AG09319 (cell line): Measurements from ENCODE around the gene DACH2.

Experiments used
- DNase-seq: peaks from one replicate; pipeline ENCODE4 v3.0.0-alpha.2; 2010; ENCODE audit warnings: low read depth; ENCODE audit errors: extremely low read depth
- TF ChIP-seq, protein P1 (sequence below): IDR thresholded peaks from 2 replicates; pipeline ENCODE4 v1.5.1; 2011; ENCODE audit warnings: low read depth, mild to moderate bottlenecking, inconsistent platforms, low read length, moderate library complexity

The DACH2 gene

DNA sequence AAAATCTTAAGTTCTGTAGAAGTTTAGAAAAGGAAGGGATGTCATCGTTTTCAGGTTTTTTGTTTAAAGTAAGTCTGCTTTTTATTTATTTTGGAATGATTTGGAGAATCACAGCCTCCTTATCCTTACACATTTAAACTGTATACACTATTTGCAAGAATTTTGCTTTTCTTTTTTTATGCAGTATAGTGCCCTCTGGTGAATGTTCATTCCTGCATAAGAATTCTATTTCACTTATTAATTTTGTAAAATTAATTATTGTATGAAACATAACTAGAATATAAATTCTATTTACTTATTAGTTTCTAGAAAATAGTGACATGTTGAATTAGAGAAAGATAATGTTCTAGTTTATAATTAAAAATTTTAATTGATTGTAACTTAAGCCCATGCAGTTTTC, 44.6 kb downstream of the DACH2 start:
- TF ChIP-seq, protein P1, sequence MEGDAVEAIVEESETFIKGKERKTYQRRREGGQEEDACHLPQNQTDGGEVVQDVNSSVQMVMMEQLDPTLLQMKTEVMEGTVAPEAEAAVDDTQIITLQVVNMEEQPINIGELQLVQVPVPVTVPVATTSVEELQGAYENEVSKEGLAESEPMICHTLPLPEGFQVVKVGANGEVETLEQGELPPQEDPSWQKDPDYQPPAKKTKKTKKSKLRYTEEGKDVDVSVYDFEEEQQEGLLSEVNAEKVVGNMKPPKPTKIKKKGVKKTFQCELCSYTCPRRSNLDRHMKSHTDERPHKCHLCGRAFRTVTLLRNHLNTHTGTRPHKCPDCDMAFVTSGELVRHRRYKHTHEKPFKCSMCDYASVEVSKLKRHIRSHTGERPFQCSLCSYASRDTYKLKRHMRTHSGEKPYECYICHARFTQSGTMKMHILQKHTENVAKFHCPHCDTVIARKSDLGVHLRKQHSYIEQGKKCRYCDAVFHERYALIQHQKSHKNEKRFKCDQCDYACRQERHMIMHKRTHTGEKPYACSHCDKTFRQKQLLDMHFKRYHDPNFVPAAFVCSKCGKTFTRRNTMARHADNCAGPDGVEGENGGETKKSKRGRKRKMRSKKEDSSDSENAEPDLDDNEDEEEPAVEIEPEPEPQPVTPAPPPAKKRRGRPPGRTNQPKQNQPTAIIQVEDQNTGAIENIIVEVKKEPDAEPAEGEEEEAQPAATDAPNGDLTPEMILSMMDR = no peak
- DNase-seq = no peak

DNA sequence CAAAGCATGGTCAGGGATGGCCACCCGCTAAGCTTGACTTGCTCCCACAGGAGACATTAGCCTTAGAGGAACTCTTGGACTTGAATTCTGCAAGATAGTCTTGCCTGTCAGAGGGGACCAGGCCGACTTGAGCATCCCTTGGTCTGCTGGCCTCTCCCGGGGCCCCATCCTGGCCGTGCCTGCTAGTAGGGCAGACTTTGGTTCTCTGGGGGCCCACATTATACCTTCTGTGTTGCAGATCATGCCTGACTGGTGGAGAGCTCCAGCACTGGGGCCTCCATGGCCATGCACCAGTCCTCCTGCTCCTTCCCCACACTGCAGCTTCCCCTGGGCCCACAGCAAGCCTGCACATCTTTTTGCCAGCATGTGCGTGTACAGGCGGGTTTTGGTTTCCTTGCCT, 46.5 kb downstream of the DACH2 start:
- DNase-seq = no peak
- TF ChIP-seq, protein P1 = no peak

DNA sequence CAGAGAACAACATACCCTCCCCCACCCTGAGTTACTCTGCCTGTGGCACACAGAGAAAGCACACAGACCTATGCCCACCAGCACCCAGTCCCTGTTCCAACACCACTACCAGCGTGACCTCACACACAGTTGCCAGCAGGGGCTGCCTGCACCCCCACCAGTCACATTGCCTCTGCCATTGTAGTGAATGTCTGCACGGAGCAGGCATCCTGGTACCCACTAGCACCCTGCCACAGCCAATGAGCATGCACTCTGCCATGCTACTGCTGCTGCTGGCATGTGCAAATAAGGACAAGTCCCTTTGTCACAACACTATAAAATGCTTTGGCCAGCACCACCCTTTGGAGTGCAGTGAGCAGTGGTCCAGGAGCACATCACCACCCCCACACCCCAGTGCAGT, 47.1 kb downstream of the DACH2 start:
- no peak for DNase-seq
- TF ChIP-seq, protein P1 = no peak

DNA sequence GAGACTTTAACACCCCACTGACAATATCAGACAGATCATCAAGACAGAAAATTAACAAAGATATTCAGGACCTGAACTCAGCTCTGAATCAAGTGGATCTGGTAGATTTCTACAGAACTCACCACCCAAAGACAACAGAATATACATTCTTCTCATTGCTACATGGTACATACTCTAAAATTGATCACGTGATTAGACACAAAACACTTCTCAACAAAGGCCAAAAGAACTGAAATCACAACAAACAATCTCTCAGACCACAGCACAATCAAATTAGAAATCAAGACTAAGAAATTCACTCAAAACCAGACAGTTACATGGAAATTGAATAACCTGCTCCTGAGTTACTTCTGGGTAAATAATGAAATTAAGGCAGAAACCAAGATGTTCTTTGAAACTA, 49.6 kb downstream of the DACH2 start:
- DNase-seq = no peak
- TF ChIP-seq, protein P1 = no peak

DNA sequence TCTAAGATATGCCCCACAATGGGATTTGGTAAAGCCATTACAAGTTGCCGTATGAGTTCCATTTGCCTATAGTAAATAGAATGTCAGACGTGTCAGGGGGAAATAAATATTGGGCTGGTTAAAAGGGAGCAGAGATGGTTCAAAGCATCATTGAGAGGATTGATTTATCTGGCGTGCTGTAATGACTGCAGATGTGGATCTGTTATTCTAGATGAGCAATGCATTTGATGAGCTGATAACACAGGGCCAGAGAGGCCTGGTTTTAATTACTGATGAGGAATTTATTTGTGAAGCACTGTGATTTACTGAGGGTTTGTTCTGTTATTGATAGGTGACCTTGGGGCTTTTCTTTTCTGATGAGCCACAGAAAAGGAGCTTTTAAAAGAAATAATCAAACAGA, 62.5 kb downstream of the DACH2 start:
- TF ChIP-seq, protein P1 = no peak
- DNase-seq = no peak

DNA sequence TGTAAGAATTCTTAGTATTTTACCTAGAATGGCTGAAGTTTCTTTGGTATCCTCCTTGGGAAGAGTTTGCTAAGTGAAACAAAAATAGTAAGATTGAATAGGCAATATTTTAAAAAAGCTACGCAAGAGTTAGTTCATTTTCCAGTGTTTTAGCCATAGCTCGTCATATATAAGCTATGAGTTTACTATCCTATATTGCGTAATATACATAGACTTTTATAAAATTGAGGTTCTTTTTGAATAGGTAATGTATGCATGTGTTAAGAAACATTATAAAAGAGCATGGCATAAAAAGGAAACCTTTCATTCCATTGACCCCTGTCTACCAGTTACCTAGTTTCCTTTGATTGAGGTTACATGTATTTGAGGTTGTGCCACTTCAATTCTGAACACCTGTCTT, 67.0 kb downstream of the DACH2 start:
- DNase-seq = no peak
- TF ChIP-seq, protein P1 = no peak

DNA sequence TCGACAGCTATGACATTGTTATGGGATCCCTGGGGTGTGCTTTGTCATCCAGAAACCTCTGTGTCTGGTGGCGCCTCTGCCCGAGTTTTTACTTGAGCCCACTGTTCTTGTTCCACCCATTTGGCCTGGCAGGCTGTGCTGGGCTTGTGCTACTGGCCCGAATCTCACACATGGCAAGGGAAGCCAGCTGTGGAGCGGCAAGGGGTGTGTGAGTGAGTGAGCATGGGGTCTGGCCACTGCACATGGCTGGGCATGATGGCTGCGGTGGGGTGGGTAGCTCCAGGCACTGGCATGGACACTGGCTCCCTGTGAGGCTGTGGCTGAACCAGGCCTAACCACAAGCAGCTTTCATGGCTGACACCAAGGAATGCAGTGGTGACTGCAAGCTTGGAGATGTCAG, 89.2 kb downstream of the DACH2 start:
- no peak for DNase-seq
- TF ChIP-seq, protein P1 = no peak

DNA sequence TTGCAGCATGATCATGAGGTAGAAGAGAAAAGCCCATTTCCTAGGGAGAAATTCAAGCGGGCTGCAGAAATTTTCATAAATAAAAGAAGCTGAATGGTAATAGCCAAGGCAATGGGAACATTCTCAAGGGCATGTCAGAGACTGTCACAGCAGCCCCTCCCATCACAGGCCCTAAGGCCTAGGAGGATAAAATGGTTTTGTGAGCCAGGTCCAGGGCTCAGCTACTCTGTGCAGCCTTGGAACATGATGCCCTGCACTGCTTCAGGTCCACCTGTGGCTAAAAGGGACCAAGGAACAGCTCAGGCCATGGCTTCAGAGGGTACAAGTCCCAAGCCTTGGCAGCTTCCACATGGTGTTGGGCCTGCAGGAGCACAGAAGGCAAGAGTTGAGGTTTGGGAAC, 93.3 kb downstream of the DACH2 start:
- TF ChIP-seq, protein P1 = no peak
- no peak for DNase-seq
